B cell (primary cell): ENCODE data around the gene ZSCAN9. TPM values are rescaled to one million over a fixed set of nuclear protein-coding genes. Genes with fewer than 3 reads are reported as not detected.

Experiments used
- ATAC-seq: fragments of 200-7000 bp; cut with Tn5 transposase; one replicate; pipeline ENCODE4 v1.10.0; 2021; ENCODE audit warnings: low read depth, mild to moderate bottlenecking, moderate number of reproducible peaks, moderate library complexity
- CTCF ChIA-PET: fragments of 350-600 bp; sonication (Branson Sonifier 250); formaldehyde crosslinking; loops from one replicate; lab custom pipeline; 2021; ENCODE audit warnings: antibody characterized with exemption, inconsistent platforms; lab: Charles Lee
- POLR2A ChIA-PET: fragments of 350-600 bp; sonication (Branson Sonifier 250); formaldehyde crosslinking; loops from one replicate; lab custom pipeline; 2021; ENCODE audit warnings: antibody characterized with exemption; lab: Charles Lee
- DNase-seq: peaks from one replicate; pipeline ENCODE4 v3.0.0; 2013
- H2AFZ ChIP-seq: 2 replicates; pipeline ENCODE4 v1.6.1; 2012; ENCODE audit warnings: mild to moderate bottlenecking, low read depth, low read length; ENCODE audit not compliant: insufficient read depth, poor library complexity, severe bottlenecking
- H3K27ac ChIP-seq, 2 donors: 1 replicate in 1 of 2; 2 replicates in 1 of 2; pipeline ENCODE4 v1.5.1; 2012 to 2013; ENCODE audit warnings: low read length in 2 of 2, mild to moderate bottlenecking in 2 of 2, moderate library complexity in 1 of 2
- H3K27me3 ChIP-seq, 4 experiments: fragments of 200-600 bp in 1 of 4; sonication (generic) in 1 of 4; replicated peaks in 1 of 4; 1 replicate in 2 of 4; 2 replicates in 2 of 4; pipeline versions ENCODE4 v1.6.1 to v1.7.0; 2013 to 2016; ENCODE audit warnings: low read length in 3 of 4, mild to moderate bottlenecking in 2 of 4, mixed read lengths in 1 of 4, moderate library complexity in 1 of 4; ENCODE audit not compliant: insufficient read depth in 4 of 4, control insufficient read depth in 3 of 4; ENCODE audit errors: control extremely low read depth in 1 of 4
- H3K36me3 ChIP-seq, 2 experiments: replicated peaks in 1 of 2; 1 replicate in 1 of 2; 2 replicates in 1 of 2; pipeline versions ENCODE4 v1.6.1 to v1.7.1; 2013; ENCODE audit warnings: low read length in 1 of 2; ENCODE audit not compliant: insufficient read depth in 2 of 2, control insufficient read depth in 1 of 2; ENCODE audit errors: control extremely low read depth in 1 of 2, extremely low read depth in 1 of 2
- H3K4me1 ChIP-seq, 2 donors: fragments of 200-600 bp in 1 of 2; sonication (generic) in 1 of 2; 1 replicate in 1 of 2; 2 replicates in 1 of 2; pipeline versions ENCODE4 v1.5.1 to v1.6.1; 2013 to 2017; ENCODE audit warnings: low read length in 2 of 2; ENCODE audit not compliant: control insufficient read depth in 2 of 2, insufficient read depth in 2 of 2
- H3K4me2 ChIP-seq: replicated peaks from 2 replicates; pipeline ENCODE3; 2012; ENCODE audit warnings: mild to moderate bottlenecking, low read depth, low read length; ENCODE audit not compliant: poor library complexity, severe bottlenecking
- H3K4me3 ChIP-seq, 5 experiments: fragments of 200-600 bp in 1 of 5; sonication (generic) in 1 of 5; 1 replicate in 3 of 5; 2 replicates in 2 of 5; pipeline versions ENCODE4 v1.5.1 to v1.7.0; 2011 to 2016; ENCODE audit warnings: low read length in 4 of 5, mild to moderate bottlenecking in 4 of 5, low read depth in 2 of 5, control low read depth in 1 of 5, moderate library complexity in 1 of 5; ENCODE audit not compliant: insufficient read depth in 1 of 5; ENCODE audit errors: control extremely low read depth in 1 of 5, extremely low read depth in 1 of 5
- H3K79me2 ChIP-seq: fragments of 200-600 bp; sonication (generic); one replicate; pipeline ENCODE4 v1.6.0; 2016; ENCODE audit warnings: low read length; ENCODE audit not compliant: control insufficient read depth, insufficient read depth
- H3K9ac ChIP-seq: fragments of 200-600 bp; sonication (generic); 2 replicates; pipeline ENCODE4 v1.6.1; 2017; ENCODE audit warnings: mild to moderate bottlenecking, low read length, moderate library complexity
- H3K9me3 ChIP-seq, 3 donors: one replicate each; pipeline versions ENCODE4 v1.6.1 to v1.7.1; 2013; ENCODE audit warnings: low read length in 2 of 3; ENCODE audit not compliant: control insufficient read depth in 2 of 3, insufficient read depth in 1 of 3; ENCODE audit errors: control extremely low read depth in 1 of 3
- H4K20me1 ChIP-seq: 2 replicates; pipeline ENCODE4 v1.6.0; 2012; ENCODE audit warnings: mild to moderate bottlenecking, low read length; ENCODE audit not compliant: insufficient read depth, control insufficient read depth, poor library complexity, severe bottlenecking
- H3K27ac Mint-ChIP-seq: one replicate; pipeline ENCODE4 v1.8.0; 2021; ENCODE audit warnings: mixed read lengths
- H3K27me3 Mint-ChIP-seq: one replicate; pipeline ENCODE4 v1.8.0; 2021; ENCODE audit warnings: mixed read lengths
- H3K4me1 Mint-ChIP-seq: one replicate; pipeline ENCODE4 v1.8.0; 2021; ENCODE audit warnings: mixed read lengths
- H3K4me3 Mint-ChIP-seq: one replicate; pipeline ENCODE4 v1.8.0; 2021; ENCODE audit warnings: mixed read lengths
- H3K9me3 Mint-ChIP-seq: one replicate; pipeline ENCODE4 v1.8.0; 2022; ENCODE audit warnings: mixed read lengths; ENCODE audit not compliant: insufficient read depth
- CTCF ChIP-seq: fragments of 200-600 bp; IDR thresholded peaks from one replicate; pipeline ENCODE4 v1.8.0; 2022; ENCODE audit warnings: antibody characterized with exemption, mild to moderate bottlenecking
- EZH2 ChIP-seq: IDR thresholded peaks from 2 replicates; pipeline ENCODE4 v1.6.1; 2012; ENCODE audit warnings: borderline replicate concordance, low read depth, mild to moderate bottlenecking, moderate library complexity, low read length; ENCODE audit not compliant: insufficient read depth, poor library complexity, severe bottlenecking
- WGBS: methylation state at CpG from one replicate; pipeline ENCODE4 v1.1.5; 2013; ENCODE audit warnings: missing lambda C conversion rate; ENCODE audit not compliant: insufficient coverage; 5-methylcytosine and 5-hydroxymethylcytosine counted together
- intact Hi-C: fragments of 100-400 bp; cut with micrococcal nuclease; formaldehyde crosslinking; loops from one replicate; pipeline ENCODE4 v1.10.0; 2022
- polyA plus RNA-seq: library from polyadenylated mRNA; depleted of rRNA; stranded (reverse); fragments of >200 nt; gene quantifications from 2 replicates; pipeline ENCODE4 v1.2.3, GENCODE V29; 2012
- total RNA-seq, 2 donors: library from RNA; stranded (reverse); fragments of 120-200 nt in 1 of 2; gene quantifications; 1 replicate in 1 of 2; 2 replicates in 1 of 2; pipeline versions ENCODE4 v1.2.3 to v1.2.4, GENCODE V29; 2013 to 2022

The ZSCAN9 gene
- total and polyA plus RNA-seq, 2 donors (not counting 1 experiment from before 2014, with no cell fraction given), result 14.7 to 29.8 TPM

DNA sequence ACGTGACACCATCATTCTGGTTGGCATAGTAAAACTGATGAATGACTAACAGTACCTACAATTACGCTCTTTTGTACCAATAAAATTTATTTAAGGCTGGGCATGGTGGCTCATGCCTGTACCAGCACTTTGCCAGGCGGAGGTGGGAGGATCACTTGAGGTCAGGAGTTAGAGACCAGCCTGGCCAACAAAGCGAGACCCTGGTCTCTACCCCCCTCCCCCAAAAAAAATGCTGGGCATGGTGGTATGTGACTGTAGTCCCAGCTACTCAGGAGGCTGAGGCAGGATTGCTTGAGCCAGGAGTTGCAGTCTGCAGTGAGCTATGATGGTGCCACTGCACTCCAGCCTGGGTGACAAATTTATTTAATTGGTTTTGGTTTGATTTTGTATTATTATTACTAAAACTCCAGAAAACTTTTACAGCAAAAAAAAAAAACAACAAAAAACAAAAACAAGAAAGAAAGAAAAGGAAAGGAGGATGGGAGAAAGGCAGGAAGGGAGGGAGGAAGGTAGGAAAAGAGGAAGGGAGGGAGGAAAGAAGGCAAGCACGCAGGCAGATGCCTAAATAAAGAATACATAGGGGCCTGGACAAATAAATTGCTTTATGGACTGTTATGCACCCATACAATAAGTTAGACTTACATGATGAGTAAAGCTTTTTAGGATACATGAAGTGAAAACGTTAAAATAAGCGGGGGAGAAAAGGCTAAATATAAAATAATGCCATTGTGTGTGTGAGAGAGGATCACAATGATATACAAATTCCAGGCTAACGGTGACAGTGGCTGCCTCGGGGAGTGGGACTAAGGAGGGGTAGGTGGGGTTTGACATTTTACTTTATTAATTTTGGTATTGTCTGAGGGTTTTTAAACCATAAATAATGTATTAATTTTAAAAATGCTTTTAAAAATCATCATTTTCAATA lies 682 bp upstream of the ZSCAN9 start:
- H3K36me3 ChIP-seq, result peaks cover 2 to 14% of the 10 kb centered on the region in 2 experiments
- peak overlapping the region; percentile 77 to 90 (median 89) for H3K4me3 ChIP-seq
- H2AFZ ChIP-seq, result peak overlapping the region; percentile 99
- H3K79me2 ChIP-seq, result peaks cover 4% of the 10 kb centered on the region
- peak overlapping the region; percentile 95 for H3K9ac ChIP-seq
- H3K9me3 ChIP-seq, result peaks cover 0 to 2% (median 0%) of the 10 kb centered on the region in 3 donors
- no peak for TF ChIP-seq EZH2
- no peak for TF ChIP-seq CTCF
- peaks cover 22% of the 10 kb centered on the region for H3K4me1 Mint-ChIP-seq
- intact Hi-C loops, result loop anchor here (1.0 to 5.0 kb wide), 4 partner anchors 28 to 102 kb away; partner anchors contain the start of genes ZKSCAN4, ZKSCAN8, ZSCAN16 and ZSCAN26
- peaks cover 23% of the 10 kb centered on the region for H3K27me3 Mint-ChIP-seq
- peak overlapping the region in 1 of 2 donors; percentile 75 for H3K27ac ChIP-seq
- H3K9me3 Mint-ChIP-seq, result no peaks in the 10 kb centered on the region
- no peaks in the 10 kb centered on the region for H4K20me1 ChIP-seq
- WGBS, result 56% methylated on average over 3 of the region's 9 CpGs
- H3K27ac Mint-ChIP-seq, result peak overlapping the region; percentile 89
- CTCF ChIA-PET, result no interaction called here
- POLR2A ChIA-PET, result interaction anchor here (0.7 to 0.8 kb wide), 3 partner anchors 82 to 159 kb away, joined by 6 read pairs; no protein-coding TSS in a partner anchor
- H3K4me3 Mint-ChIP-seq, result peak overlapping the region; percentile 98
- H3K4me2 ChIP-seq, result peak overlapping the region; percentile 95
- DNase-seq, result no peak
- H3K4me1 ChIP-seq, result peaks cover 10 to 15% of the 10 kb centered on the region in 2 donors
- ATAC-seq, result no peak
- peaks cover 0 to 26% (median 12%) of the 10 kb centered on the region in 4 experiments for H3K27me3 ChIP-seq
